Testis (tissue), 2 donors: ENCODE measurements around the gene APOA4.

ENCODE experiments used
- CTCF ChIP-seq, 3 experiments: fragments of 450-650 bp in 2 of 3; fragments of 200-600 bp in 1 of 3; sonication (generic) in 1 of 3; IDR thresholded peaks; one replicate each; pipeline ENCODE4 v1.5.1; 2016 to 2019; ENCODE audit warnings: antibody characterized with exemption in 3 of 3, mild to moderate bottlenecking in 2 of 3, moderate library complexity in 1 of 3
- POLR2A ChIP-seq: fragments of 450-650 bp; IDR thresholded peaks from one replicate; pipeline ENCODE4 v1.6.1; 2017; ENCODE audit warnings: antibody characterized with exemption, mild to moderate bottlenecking, moderate library complexity

GRCh38 chr11:116782728-116783127, 40.4 kb downstream of the APOA4 start:
- TF ChIP-seq CTCF (IDR thresholded peaks at IDR 0.05), result no peak
- no peak for TF ChIP-seq POLR2A
